T follicular helper cell (primary cell): ENCODE data around the gene KSR2.
"Not testable (repeated sequence)": the region's sequence is repeated elsewhere in the genome, so short reads cannot be mapped to it uniquely, and the experiment has no call there.

Experiments
- DNase-seq: peaks from one replicate; pipeline ENCODE4 v3.0.0-alpha.2; 2020; ENCODE audit warnings: low read depth

The KSR2 gene

DNA sequence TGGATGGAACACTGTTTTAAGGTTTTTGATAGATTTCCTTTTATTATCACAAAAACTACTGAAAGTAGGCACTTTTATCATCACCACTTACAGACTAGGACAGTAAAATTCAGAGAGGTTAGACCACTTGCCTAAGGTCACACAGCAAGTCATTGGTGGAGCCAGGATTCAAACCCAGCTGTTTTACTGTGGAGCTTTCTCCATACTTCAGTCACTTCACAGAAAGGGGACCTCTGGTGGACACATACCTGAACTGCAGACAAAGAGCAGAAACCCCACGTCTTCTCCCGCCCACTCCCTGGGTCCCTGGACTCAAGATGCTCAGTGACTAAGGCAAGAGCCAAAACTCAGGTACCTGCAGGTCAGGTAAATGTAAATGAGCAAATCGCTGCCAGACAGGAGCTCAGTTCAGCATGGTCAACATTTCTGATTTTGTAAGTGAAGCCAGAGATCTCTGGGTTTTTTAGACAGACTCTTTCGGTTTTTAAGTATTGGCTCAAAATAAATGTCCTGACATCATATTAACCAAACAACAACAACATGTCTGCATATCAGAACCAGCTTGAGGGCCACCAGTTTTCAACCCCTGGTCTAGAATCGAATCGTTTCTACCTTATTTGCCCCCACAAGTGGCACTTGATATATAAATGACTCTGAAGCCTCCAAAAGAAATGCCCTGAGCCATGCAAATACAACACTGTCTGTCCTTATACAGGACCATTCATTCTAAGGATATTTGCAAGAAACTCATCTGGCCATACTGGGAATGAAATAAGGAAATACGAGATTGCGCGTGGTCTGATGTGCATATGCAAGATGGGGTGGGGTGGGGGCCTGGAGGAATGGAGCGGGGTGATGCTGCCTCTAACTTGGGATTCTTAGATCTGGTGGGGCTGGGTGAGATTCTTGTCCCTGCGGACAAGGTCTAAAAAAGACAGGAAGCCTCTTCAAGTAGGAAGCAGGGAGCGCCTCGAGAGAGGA is 110.9 kb downstream of the KSR2 start:
- DNase-seq, result peak; percentile 30

- not testable (repeated sequence) for DNase-seq
Observed at GRCh38 chr12:117857139-117857538, 111.7 kb downstream of the KSR2 start.

DNA sequence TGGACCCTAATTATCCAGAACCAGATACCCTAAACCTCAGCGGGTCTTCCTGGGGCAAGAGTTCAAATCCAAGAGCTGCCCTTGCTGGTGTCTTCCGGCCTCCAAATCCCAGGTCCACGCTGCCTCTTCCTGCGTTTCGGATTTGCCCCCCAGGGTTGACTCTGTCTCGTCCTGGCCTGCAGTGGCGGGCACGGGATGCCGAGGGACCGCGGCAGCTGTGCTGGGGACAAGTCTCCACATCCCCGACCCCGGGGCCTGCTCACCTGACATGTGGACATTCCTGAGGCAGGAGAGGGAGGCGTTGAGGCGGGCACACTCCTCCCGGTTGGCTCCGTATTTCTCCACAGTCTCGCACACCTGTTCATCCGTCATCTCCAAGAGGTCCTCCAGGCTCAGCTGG is 113.6 kb downstream of the KSR2 start:
- DNase-seq, result no peak

DNA sequence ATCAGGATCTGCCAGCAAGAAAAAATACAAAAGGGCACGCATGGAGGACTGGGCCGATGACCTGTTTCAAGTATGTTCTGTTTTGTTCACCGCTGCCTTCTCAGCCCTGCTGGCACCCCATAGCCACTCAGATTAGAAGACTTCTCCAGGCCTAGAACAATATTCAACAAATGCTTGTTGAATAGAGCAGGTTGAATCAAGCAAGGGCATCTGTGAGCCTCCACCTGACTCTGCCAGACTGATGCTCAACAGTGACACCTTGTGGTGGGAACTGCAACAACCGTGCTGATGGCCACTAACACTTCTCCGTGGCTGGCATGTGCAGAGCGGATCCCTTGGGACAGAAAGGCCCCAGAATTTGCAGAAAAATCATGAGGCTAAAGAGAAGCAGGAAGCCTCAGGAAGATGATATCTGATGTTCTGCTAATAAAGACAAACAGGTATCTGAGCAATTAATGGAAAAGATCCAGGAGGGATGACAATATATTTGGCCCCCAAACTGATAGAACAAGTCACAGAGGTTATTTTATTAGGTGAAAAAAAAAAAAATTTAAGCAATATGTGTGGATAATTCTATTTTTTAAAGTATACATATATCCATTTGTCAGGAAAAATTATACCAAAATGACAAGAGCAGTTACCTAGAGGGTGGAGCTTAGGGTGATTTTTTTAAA is 114.3 kb downstream of the KSR2 start:
- no peak for DNase-seq

DNA sequence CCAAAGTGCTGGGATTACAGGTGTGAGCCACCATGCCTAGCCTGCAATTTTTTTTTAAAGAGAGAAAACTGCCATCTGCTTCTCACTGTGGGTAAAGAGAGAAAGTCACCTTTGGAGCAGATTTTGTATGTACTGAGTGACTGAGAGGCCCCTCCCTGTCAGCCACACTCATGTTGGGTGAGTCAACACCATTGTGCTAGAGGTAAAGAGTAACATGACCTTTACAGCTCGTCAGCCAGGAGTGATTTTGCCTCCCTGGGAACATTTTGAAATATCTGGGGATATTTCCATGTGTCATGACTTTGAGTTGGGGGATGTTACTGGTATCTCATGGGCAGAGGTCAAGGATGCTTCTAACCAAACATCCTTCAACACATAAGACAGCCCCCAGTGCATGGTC is 115.2 kb downstream of the KSR2 start:
- DNase-seq, result no peak

DNA sequence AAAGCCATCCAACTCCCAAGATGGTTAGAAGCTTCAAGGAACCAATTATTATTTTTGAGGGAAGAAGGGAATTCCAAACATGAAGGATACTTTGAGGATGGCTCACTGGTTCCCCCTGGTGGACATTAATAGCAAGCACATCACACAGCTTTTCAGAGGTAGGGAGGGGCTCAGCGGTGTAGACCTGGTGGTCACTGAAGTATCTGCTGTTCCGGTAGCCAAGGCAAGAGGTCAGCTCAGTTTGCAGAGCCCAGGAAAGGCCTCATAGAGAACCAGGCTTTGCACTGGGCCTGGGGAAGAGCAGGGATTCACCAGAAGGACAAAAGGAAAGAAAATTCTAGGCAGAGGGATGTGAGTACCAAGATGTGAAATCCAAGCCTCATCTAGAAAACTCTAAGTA is 118.7 kb downstream of the KSR2 start:
- no peak for DNase-seq

DNA sequence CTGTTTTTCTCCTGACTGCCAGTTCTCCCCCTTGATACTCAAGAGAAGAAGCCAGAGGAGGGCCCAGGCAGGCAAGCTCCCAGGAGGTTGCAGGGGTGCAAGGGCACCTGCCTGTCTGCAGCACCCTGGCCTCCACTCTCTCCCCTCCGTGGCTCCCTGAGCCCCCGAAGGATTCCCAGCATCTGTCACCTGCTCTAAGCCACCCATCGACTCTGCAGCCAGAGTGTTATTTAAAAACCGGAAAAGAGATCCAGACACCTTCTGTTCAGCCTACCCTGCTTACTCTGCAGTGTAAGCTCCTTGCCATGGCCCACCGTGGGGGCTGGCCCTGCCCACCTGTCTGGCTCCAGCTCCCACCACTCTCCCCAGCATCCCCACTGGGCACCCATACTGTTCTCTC is 121.4 kb downstream of the KSR2 start:
- DNase-seq, result no peak

GRCh38 chr12:117845271-117845904 is 123.4 kb downstream of the KSR2 start:
- no peak for DNase-seq

- no peak for DNase-seq
Observed at GRCh38 chr12:117844114-117844830, 124.5 kb downstream of the KSR2 start.

DNA sequence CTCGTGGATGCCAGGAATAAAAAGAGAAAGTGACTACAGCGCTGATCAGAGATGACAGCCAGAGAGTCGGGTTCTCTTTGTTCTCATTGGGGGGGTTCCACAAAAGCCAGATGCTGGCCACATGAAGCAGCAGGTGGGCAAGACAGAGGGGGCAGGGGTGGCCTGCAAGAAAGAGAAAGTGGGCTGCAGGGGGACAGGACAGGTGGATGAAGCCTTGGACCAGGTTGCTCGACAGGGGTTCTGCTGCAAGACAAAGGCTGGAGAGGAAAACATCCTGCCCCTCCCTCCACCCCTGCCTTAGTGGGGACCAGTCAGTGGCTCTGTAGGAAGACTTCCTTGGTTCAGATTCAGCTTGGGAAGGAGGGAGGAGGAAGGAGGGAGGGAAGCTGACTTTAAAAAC is 126.2 kb downstream of the KSR2 start:
- no peak for DNase-seq

GRCh38 chr12:117842220-117842619 is 126.6 kb downstream of the KSR2 start:
- DNase-seq, result no peak

- no peak for DNase-seq
Observed at GRCh38 chr12:117837737-117838050, 131.1 kb downstream of the KSR2 start.

- peak; percentile 54 for DNase-seq
Observed at GRCh38 chr12:117836999-117837736, 131.6 kb downstream of the KSR2 start.

DNA sequence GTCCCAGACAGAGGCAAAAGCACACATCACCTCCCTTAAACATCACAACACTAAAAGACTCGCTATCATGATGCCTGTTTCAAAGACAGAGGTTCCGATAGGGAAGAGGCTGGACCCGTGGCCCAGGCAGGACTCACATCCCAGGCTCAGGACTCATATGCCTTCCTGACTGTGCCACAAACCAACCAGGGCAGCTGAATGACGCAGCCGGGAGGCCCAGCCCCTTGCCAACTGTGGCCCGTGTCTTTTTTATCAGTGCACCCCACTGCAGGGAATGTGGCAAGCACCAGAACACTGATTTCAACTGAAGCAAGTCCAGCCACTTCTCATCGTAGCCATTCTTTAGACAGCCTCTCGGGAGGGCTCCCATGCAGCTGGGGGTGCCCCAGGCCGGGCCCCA is 132.3 kb downstream of the KSR2 start:
- no peak for DNase-seq

GRCh38 chr12:117835156-117835555 is 133.6 kb downstream of the KSR2 start:
- no peak for DNase-seq

GRCh38 chr12:117832459-117833457 is 136.0 kb downstream of the KSR2 start:
- DNase-seq, result no peak

DNA sequence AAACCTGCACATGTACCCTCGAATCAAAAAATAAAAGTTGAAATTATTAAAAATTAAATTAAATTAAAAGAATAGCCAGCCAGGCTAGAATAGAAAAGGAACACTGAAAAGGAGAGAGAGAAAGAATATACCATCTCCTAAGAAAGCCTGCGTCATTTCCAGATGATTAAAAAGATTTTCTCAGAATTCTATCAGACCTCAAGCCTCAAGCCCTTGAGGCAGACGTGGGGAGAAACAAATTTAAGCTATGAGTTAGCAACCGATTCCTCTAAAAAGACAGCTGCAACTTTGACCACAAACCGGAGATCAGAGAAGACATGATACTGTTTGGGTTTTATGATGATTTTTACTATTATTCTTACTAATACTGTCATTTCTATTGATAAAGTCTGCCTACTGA is 138.3 kb downstream of the KSR2 start:
- no peak for DNase-seq

- DNase-seq, result no peak
Observed at GRCh38 chr12:117829108-117829507, 139.7 kb downstream of the KSR2 start.

DNA sequence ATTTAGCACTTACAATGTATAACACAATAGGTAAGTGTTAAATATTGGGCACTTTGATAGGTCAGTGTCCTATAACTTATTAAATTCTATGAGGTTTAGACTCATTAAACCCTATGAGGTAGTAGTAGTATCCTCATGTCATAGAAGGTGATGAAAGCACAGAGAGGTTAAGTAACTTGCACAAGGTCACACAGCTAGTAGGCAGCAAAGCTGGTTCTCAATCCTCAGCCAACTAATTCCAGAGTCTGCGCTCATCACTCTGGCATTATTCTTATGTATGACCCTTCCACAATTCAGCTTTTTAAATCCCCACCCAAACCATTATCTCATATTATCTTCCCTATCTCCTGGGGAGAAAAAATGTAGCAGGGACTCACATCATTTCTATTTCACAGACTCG is 141.1 kb downstream of the KSR2 start:
- DNase-seq, result no peak

GRCh38 chr12:117825827-117826226 is 143.0 kb downstream of the KSR2 start:
- DNase-seq, result no peak
